ENCODE measurements around the gene IRAG1.

IRAG1 gene

GRCh38 chr11:10650166-10650565, 43.4 kb downstream of the IRAG1 start:
- no peaks in the 10 kb centered on the region for H3K9me3 Mint-ChIP-seq
- peaks cover 8% of the 10 kb centered on the region for H3K4me1 Mint-ChIP-seq (ENCODE audit: low read depth)
- H3K27me3 Mint-ChIP-seq: no peaks in the 10 kb centered on the region
- no peak overlapping the region for H3K27ac Mint-ChIP-seq
- no peaks in the 10 kb centered on the region for H3K36me3 Mint-ChIP-seq (ENCODE audit: low read depth)
- no peak overlapping the region for H3K4me3 Mint-ChIP-seq

- no peak overlapping the region for H3K27ac Mint-ChIP-seq
- H3K27me3 Mint-ChIP-seq: no peaks in the 10 kb centered on the region
- no peaks in the 10 kb centered on the region for H3K36me3 Mint-ChIP-seq (ENCODE audit: low read depth)
- no peaks in the 10 kb centered on the region for H3K9me3 Mint-ChIP-seq
- H3K4me1 Mint-ChIP-seq (ENCODE audit: low read depth): no peaks in the 10 kb centered on the region
- H3K4me3 Mint-ChIP-seq: no peak overlapping the region
Measured at GRCh38 chr11:10648871-10649270, 44.7 kb downstream of the IRAG1 start.

GRCh38 chr11:10646681-10647355, 46.7 kb downstream of the IRAG1 start:
- peaks cover 2% of the 10 kb centered on the region for H3K4me1 Mint-ChIP-seq (ENCODE audit: low read depth)
- no peak overlapping the region for H3K4me3 Mint-ChIP-seq
- no peak overlapping the region for H3K27ac Mint-ChIP-seq
- H3K9me3 Mint-ChIP-seq: no peaks in the 10 kb centered on the region
- H3K36me3 Mint-ChIP-seq (ENCODE audit: low read depth): no peaks in the 10 kb centered on the region
- no peaks in the 10 kb centered on the region for H3K27me3 Mint-ChIP-seq

DNA sequence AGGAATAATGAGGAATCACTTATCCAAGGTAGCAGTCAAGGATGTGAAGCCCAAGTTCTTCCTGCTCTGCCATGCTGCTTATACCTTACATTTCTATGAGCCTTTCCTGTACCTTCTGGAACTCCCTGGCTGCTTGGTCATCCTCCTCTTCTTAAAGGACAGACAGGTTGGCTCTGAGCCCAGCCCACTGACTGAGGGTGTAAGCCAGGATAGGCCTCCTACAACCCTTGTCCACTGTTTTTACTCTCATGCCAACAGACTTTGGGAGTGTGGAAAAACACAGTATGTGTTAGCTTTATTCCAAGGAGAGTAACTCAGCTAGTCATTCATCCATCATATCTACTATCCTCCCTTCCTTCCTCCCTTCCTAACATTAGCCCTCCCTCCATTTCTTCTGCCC, 47.5 kb downstream of the IRAG1 start:
- Mint-ChIP-seq H3K27ac (no peak overlapping the region), H3K4me3 (no peak overlapping the region), H3K36me3 (ENCODE audit: low read depth) (no peaks in the 10 kb centered on the region), H3K9me3 (no peaks in the 10 kb centered on the region), H3K4me1 (ENCODE audit: low read depth) (peaks cover 8% of the 10 kb centered on the region), H3K27me3 (no peaks in the 10 kb centered on the region)

DNA sequence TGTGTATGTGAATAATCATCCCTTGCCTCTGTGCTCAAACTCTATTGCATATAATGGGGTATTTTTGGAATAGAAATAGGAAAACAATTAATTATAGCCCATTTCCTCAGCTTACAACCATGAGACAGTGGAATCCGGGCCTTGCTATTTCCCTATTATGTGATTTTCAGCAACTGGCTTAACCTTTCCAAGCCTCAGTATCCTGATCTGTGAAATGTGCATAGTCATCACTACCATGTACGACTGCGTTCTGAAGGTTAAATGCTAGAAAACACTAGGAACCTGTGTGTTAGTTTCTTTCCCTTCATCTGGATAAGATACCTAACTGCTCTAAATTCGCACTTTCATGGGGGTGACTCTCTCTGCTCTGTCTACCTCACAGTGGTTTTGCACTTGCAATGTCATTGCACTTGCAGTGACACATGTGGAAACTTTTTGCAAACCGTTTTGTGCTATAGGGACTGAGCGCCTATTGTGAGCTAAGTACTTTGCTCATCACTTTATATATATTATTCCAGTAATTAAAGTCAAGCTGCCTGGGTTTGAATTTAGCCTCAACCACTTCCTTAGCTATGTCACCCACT, 48.3 kb downstream of the IRAG1 start:
- H3K4me1 Mint-ChIP-seq (ENCODE audit: low read depth): peaks cover 10% of the 10 kb centered on the region
- no peak overlapping the region for H3K27ac Mint-ChIP-seq

More for the DNA sequence above, 48.3 kb downstream of the IRAG1 start:
- Mint-ChIP-seq H3K9me3 (no peaks in the 10 kb centered on the region), H3K4me3 (no peak overlapping the region), H3K36me3 (ENCODE audit: low read depth) (no peaks in the 10 kb centered on the region), H3K27me3 (no peaks in the 10 kb centered on the region)

Measured in stimulated activated naive CD8-positive, alpha-beta T cell treated with anti-CD3 and anti-CD28 coated beads, Interleukin-15, Interleukin-2, amounts not matched to agents 100 ng/mL and 50 ng/mL, for 24 hours (primary cell).